8988T (cell line): Measurements from ENCODE around the gene KRT81.
"Not testable (repeated sequence)": the region's sequence is repeated elsewhere in the genome, so short reads cannot be mapped to it uniquely, and the experiment has no call there.

Source experiments
- DNase-seq: peaks from one replicate; pipeline ENCODE4 v3.0.0; 2011

KRT81 gene

DNA sequence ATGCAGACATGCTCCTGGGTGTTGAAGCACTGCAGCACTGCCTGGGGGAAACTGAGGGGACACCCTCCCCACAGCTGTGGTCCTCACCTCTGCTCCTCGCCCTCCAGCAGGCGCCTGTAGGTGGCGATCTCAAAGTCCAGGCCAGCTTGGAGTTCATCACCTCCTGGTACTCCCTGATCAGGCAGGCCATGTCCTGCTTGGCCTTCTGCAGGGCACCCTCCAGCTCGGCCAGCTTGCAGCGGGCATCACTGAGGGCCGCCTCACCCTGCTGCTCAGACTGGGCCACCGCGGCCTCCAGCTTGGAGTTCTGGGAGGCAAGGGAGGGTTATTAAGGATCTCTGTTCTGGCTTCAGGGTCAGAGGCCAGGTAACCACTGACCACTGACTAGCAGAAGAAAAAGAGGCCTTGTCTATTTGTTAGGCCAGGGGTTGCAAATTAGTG lies 39.1 kb downstream of the KRT81 start:
- DNase-seq = not testable (repeated sequence)

- no peak for DNase-seq
Observed at GRCh38 chr12:52251367-52252051, 39.8 kb downstream of the KRT81 start.

DNA sequence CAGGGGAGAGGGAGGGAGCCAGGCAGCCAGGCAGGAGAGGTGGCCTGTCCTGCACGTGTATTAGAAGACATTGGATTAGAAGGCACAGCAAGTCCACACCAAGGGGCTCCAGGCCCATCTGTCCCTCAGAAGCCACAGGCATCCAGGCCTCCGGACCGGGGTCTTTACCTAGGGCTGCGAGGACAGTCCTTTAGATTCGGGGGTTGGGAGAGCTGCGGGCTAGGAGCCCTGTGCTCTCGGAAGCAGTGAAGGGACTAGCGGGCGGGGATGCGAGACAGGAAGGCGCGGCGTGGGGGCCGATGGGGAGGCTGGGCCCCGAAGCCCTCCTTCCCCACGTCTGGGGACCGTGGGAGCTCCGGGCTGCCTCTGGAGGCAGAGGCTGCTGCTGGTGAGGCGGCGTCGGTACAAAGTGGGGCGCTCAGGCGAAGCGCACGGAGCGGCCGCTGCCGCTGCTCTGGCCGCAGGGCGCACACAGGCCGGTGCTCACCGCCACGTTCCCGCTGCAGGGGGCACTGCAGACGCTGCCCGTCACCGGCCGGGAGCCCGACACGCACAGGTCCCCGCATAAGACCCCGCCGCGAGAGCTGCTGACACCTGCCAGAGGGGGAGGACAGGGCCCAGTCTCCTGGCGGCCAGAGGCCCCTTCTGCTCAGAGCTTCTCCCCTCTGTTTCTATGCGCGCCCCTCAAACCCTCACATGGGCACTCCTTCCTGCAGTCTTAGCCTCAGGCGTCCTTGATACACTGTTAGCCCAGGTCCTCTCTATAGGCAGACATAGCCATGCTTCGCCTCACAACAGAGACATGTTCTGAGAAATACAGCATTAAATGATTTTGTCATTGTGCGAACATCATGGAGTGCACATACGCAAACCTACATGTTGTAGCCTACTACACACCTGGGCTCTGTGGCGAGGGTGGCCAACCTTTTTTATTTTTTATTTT lies 41.0 kb downstream of the KRT81 start:
- peak; percentile 8 for DNase-seq

GRCh38 chr12:52249511-52250047 lies 41.8 kb downstream of the KRT81 start:
- peak; percentile 7 for DNase-seq

DNA sequence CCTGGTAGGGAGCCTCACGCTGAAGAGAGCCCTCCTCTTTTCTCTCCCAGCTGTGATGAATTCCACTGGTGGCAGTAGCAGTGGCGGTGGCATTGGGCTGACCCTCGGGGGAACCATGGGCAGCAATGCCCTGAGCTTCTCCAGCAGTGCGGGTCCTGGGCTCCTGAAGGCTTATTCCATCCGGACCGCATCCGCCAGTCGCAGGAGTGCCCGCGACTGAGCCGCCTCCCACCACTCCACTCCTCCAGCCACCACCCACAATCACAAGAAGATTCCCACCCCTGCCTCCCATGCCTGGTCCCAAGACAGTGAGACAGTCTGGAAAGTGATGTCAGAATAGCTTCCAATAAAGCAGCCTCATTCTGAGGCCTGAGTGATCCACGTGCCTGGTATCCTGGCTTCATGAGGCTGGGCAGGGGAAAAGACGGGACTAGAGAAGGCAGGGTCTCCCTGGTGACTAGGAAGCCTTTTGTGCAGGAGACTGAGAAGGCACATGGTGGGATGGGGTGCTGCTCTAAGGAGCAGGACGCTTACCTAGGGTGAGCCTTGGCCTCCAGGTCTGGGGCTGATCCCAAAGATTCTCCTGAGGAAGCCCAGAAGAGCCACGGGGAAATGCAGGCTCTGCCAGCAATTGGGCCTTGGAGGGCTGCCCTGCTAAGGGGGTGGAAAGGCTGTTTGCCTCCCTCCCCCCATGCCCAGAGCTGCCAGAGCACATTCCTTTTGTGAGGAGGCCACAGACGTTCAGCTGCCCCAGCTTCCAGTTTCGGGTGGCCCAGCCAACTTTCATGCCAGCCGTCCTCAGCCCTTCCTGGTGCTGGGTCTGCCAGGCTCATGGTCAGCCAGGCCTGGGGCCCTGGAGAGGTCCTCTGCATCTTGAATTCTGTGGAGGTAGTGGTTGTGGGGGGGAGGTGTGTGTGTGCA lies 42.5 kb downstream of the KRT81 start:
- DNase-seq = peak; percentile 8

DNA sequence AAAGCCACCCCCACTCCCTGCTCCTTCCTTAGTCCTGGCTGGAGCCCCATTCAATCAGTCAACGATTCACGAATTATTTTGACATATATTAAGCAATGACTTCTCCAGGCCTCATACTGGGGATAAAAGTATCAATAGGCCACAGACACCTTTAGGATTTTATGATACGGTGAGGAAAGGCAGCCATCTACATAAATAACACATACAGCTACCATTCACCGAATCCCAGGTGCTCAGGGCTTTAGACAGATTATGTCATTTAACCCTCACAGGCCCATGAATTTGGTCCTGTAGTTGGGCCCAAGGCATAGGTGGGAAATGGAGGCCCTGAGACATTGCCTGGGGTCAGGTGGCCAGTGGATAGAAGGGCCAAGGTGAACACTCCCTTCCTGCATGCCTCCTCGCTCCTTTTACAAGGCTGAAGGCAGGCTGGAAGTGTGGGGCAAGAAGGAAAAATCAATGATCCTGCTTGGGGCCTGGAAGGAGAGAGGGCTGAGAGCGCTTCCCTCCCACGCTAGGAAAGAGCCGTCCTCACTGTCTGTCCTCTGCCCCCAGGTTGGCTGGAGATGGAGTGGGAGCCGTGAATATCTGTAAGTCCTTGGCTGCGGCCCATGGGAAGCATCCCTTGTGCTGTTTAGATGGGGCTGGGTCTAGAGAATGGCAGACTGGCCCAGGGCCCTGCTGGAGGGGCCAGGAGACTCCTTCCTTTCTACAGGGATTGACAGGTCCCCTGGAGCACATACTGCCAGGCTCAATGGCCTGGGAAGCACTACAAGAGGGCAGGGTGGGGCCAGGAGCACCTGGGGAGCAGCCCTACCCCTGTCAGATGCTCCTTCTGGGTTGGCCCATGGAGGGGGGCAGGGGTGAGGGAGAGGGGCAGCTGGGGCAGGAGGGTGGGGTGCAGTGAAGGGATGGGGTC lies 43.5 kb downstream of the KRT81 start:
- DNase-seq = peak; percentile 13

GRCh38 chr12:52246720-52247621 lies 44.4 kb downstream of the KRT81 start:
- peak; percentile 8 for DNase-seq

DNA sequence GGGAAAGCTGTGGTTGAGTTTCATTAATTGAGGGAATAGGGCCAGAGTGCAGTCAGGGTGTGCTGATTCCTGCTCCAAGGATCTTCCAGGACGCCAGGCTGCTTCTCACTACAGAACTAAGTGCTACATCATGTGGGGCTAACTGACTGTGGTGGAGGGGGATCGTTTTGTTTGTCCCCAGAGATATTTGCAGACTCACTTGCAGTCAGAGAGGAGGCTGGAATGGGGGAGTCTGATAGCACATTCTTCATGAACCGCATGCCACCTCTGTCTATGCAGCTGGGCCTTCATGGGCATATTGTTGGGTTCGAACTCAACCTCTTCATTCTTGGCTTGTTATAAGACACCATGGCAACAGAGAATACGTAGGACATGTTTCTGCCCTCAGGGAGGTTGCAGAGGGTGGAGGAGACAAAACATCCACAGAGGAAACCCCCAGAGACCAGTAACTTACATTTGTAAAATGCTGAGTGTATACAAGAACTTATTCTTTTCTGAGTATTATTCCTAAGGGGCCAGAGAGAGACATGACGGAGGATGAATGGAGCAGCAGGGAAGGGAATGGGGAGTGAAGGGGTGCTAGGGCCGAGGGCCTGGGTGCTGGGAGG lies 45.3 kb downstream of the KRT81 start:
- DNase-seq = peak; percentile 8

GRCh38 chr12:52245259-52245961 lies 45.9 kb downstream of the KRT81 start:
- DNase-seq = peak; percentile 7

DNA sequence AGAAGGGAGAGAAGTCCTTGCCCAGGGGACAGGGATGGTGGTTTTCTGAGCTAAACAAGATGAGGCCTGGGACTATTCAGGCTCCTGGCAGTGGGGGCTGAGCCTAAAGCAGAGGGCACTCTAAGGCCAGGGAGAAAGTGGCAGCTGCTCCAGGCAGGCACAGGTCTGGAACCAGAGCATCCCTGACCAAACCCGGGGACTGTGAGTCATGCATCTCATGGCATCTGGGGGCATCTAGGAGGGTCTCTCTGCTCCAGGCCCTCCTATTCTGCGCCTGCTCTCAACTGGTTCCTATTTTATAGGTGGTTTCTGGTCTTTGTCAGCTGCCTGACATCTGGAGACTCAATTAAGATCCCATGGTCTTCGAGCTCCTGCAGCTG lies 46.7 kb downstream of the KRT81 start:
- DNase-seq = no peak

- peak; percentile 96 for DNase-seq
Observed at GRCh38 chr12:52243856-52244614, 47.3 kb downstream of the KRT81 start.

DNA sequence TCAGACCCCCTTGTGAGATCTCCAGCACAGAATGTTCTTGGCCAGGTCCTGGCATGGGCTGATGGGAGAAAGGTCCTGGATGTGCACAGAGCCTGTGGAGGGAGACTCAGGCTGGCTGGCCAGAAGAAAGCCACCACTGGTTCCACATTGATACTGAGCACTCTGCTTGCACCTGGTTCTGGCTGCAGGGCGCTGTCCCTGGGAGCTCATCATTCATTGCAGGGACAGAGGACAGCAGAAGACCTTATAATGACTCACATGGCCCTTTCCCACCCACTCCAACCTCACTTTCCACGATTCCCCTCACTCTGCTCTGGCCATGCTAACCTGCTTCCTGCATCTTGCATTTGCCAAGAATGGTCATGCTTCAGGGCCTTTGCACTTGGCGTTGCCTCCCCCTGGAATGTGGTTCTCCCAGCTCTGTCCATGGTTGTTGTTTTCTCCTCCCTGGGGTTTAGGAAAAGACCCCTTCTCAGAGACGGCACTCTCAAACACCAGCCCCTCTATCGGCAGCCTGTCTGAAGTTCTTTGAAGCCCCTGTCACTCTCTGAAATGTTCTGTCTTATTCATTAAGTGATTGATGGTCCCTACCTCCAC lies 48.0 kb downstream of the KRT81 start:
- DNase-seq = peak; percentile 8

DNA sequence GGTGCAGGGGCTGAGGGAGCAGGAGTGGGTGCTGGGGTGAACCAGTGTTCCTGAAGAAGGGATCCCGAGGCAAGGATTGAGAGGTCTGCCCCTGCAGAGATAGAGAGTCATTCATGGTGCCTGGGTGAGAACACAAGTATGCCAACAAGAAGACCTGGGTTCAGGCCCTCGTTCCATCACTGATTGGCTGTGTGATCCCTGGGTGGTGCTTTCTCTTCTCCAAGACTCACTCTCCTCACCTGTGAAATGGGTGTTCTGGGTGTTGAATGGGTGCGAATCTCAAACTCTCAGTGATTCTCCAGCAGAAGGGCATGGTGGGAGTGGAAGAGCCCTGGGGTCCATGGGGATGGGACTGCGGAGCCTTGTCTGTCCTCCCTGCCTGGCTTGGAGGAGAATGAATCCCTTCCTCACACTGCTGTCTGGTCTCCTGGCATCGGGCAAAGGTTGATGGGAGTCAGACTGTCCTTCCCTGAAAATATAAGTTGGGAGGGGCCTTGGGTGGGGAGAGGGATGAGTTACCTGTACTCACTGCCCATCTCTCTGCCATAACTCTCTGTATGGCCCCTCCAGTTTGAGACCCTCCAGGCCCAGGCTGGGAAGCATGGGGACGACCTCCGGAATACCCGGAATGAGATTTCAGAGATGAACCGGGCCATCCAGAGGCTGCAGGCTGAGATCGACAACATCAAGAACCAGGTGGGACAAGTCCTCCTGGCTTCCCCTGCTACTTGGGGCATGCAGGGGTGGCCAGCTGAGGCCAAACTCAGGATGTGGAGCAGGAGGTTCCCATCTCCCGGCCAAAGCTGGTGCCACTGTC lies 48.7 kb downstream of the KRT81 start:
- peak; percentile 17 for DNase-seq

DNA sequence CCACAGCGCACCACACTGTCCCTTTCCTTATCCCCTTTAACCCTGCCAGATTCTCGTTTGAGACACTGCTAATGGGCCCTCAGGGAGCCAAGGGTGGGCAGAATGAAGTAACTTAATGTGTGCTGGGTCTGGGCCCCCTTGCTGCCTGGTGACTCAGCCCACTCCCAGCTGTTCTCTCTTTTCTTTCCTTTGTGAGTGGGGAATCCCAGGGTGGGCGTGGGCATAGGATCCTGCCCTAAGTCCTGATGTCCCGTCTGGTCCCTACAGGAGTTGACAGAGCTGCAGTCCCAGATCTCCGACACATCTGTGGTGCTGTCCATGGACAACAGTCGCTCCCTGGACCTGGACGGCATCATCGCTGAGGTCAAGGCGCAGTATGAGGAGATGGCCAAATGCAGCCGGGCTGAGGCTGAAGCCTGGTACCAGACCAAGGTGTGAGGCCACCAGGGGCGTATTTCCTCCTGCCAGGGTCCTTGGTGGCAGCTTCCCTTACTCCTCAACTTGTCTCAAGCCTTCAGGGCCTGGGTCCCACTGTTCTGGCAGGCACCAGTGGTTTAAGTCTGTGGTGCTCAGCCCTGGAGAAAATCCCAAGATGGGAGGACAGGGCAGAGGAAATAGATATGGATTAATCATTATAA lies 50.0 kb downstream of the KRT81 start:
- DNase-seq = peak; percentile 51

DNA sequence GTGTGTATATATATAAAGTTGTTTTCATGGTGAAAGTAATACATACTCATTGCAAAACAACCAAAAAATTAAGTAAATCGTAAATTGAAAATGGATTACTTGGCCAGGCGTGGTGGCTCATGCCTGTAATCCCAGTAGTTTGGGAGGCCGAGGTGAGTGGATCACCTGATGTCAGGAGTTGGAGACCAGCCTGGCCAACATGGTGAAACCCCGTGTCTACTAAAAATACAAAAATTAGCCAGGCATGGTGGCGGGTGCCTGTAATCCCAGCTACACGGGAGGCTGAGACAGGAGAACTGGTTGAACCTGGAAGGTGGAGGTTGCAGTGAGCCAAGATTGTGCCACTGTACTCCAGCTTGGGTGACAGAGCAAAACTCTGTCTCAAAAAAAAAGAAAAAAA lies 51.1 kb downstream of the KRT81 start:
- not testable (repeated sequence) for DNase-seq

DNA sequence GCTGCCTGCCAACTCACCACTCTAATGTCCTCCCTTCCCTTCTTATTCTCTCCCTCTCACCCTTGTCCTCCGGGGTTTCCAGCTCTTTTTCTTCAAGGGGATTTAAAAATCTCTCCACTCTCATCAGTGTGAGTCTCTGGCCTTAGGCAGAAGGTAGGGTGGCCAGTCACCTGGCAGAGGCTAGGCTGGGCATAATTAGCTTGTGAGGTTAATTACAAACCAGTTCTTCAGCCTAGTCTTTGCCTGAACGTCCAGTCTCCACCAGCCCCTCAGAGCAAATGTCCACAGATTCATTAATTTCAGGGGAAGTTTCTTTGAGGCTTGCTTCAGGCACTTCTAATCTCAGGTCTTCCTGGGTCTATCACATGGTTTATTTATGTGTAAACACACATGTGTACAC lies 51.6 kb downstream of the KRT81 start:
- DNase-seq = no peak
